Measurements from ENCODE around the gene RNF41. TPM values are rescaled to one million over a fixed set of nuclear protein-coding genes. Genes with fewer than 3 reads are reported as not detected.

Gene RNF41
- total and polyA plus RNA-seq, 2 donors (not counting 1 experiment from before 2014, with no cell fraction given), result 113 to 129 TPM

DNA sequence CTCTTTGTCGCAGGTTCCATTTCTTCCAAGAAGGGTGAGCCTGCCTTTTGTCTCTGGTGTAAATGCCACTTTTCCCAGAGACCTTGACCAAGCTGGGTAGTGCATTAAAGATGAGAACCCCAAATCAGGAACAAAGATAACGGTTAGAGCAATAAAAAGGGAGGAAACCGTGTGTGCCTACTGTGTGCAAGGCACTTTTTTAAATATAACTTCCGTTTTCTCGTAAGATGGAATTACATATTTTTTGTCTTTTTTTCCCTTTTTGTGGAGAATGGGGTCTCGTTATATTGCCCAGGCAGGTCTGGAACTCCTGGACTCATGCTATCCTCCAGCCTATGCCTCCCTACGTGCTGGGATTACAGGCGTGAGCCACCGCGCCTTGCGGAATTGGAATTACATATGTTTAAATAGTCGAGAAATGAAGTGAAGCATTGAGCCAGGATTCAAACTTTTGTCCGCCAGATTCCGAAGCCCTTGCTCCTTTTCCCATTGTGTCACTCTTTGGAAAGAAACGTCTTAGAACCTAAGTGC is 1.9 kb upstream of the RNF41 start:
- Histone ChIP-seq H3K9me3 (ENCODE audit: control extremely low read depth in 1 of 3, control insufficient read depth in 2 of 3, insufficient read depth in 1 of 3, low read length in 2 of 3) (no peaks in the 10 kb centered on the region), H3K4me1 (ENCODE audit: control insufficient read depth in 2 of 2, insufficient read depth in 2 of 2, low read length in 2 of 2) (peaks cover 26 to 48% of the 10 kb centered on the region in 2 donors), H4K20me1 (ENCODE audit: control insufficient read depth, insufficient read depth, low read length, poor library complexity, severe bottlenecking) (peaks cover 8% of the 10 kb centered on the region), H3K27me3 (replicated peaks in 1 of 4; ENCODE audit: control extremely low read depth in 1 of 4, control insufficient read depth in 3 of 4, insufficient read depth in 4 of 4, low read length in 3 of 4) (no peaks in the 10 kb centered on the region), H3K79me2 (ENCODE audit: control insufficient read depth, insufficient read depth, low read length) (peaks cover 39% of the 10 kb centered on the region), H3K4me2 (replicated peaks; ENCODE audit: low read depth, low read length, poor library complexity, severe bottlenecking) (peak overlapping the region; percentile 82), H3K4me3 (ENCODE audit: control extremely low read depth in 1 of 5, extremely low read depth in 1 of 5, insufficient read depth in 1 of 5, low read depth in 2 of 5, low read length in 4 of 5) (peak overlapping the region; percentile 41 to 71 (median 62)), H3K36me3 (replicated peaks in 1 of 2; ENCODE audit: control extremely low read depth in 1 of 2, control insufficient read depth in 1 of 2, extremely low read depth in 1 of 2, insufficient read depth in 2 of 2, low read length in 1 of 2) (no peaks in the 10 kb centered on the region), H3K9ac (ENCODE audit: low read length) (peak overlapping the region; percentile 68), H2AFZ (ENCODE audit: insufficient read depth, low read depth, low read length, poor library complexity, severe bottlenecking) (peak overlapping the region; percentile 90), H3K27ac (ENCODE audit: low read length in 2 of 2) (peak overlapping the region; percentile 53 to 79)
- H3K4me3 Mint-ChIP-seq, result peak overlapping the region; percentile 100
- H3K27ac Mint-ChIP-seq, result peak overlapping the region; percentile 87
- ATAC-seq (ENCODE audit: low read depth), result no peak
- DNase-seq, result no peak
- TF ChIP-seq CTCF (IDR thresholded peaks at IDR 0.05), result no peak
- no peak for TF ChIP-seq EZH2 (IDR thresholded peaks at IDR 0.05; ENCODE audit: borderline replicate concordance, insufficient read depth, low read depth, low read length, poor library complexity, severe bottlenecking)
- WGBS (ENCODE audit: insufficient coverage), result 17% methylated on average over 5 of the region's 15 CpGs
- peaks cover 47% of the 10 kb centered on the region for H3K4me1 Mint-ChIP-seq
- POLR2A ChIA-PET, result interaction anchor here (0.7 to 4.1 kb wide), 4 partner anchors 16 to 226 kb away, joined by 3 to 65 read pairs (median 22); partner anchors contain the start of genes SMARCC2 and ZC3H10
- intact Hi-C loops (cut with micrococcal nuclease), result loop anchor here (1.0 kb wide), 8 partner anchors 17 to 241 kb away; partner anchors contain the start of genes ANKRD52, COQ10A and CS
- no peaks in the 10 kb centered on the region for H3K9me3 Mint-ChIP-seq (ENCODE audit: insufficient read depth)
- no peaks in the 10 kb centered on the region for H3K27me3 Mint-ChIP-seq
- CTCF ChIA-PET, result interaction anchor here (0.6 to 4.6 kb wide), 10 partner anchors 17 to 277 kb away, joined by 3 to 126 read pairs (median 10); partner anchors contain the start of genes ESYT1, SMARCC2 and ZC3H10

DNA sequence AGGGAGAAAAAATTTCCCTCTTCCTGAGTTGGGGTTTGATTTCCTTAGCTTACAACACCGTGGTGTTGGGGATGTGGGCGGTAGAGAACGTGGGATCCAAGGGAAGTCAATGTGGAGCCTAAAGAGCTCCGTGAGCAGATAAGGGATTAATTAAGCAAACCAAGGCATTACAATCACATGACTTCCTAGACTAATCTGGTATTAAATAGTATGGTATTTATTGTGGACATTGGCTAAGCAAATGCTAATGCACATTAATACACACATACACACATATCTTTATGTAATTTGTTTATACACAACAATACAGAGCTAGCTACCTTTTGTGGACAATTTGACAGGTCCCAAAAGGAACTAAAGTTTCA is 791 bp upstream of the RNF41 start:
- Histone ChIP-seq H3K36me3 (replicated peaks in 1 of 2; ENCODE audit: control extremely low read depth in 1 of 2, control insufficient read depth in 1 of 2, extremely low read depth in 1 of 2, insufficient read depth in 2 of 2, low read length in 1 of 2) (no peaks in the 10 kb centered on the region), H3K9me3 (ENCODE audit: control extremely low read depth in 1 of 3, control insufficient read depth in 2 of 3, insufficient read depth in 1 of 3, low read length in 2 of 3) (no peaks in the 10 kb centered on the region), H3K27ac (ENCODE audit: low read length in 2 of 2) (peak overlapping the region; percentile 73 to 99), H3K79me2 (ENCODE audit: control insufficient read depth, insufficient read depth, low read length) (peaks cover 50% of the 10 kb centered on the region), H3K9ac (ENCODE audit: low read length) (peak overlapping the region; percentile 99), H3K4me1 (ENCODE audit: control insufficient read depth in 2 of 2, insufficient read depth in 2 of 2, low read length in 2 of 2) (peaks cover 26 to 48% of the 10 kb centered on the region in 2 donors), H4K20me1 (ENCODE audit: control insufficient read depth, insufficient read depth, low read length, poor library complexity, severe bottlenecking) (peaks cover 16% of the 10 kb centered on the region), H3K27me3 (replicated peaks in 1 of 4; ENCODE audit: control extremely low read depth in 1 of 4, control insufficient read depth in 3 of 4, insufficient read depth in 4 of 4, low read length in 3 of 4) (no peaks in the 10 kb centered on the region), H2AFZ (ENCODE audit: insufficient read depth, low read depth, low read length, poor library complexity, severe bottlenecking) (peak overlapping the region; percentile 83), H3K4me2 (replicated peaks; ENCODE audit: low read depth, low read length, poor library complexity, severe bottlenecking) (peak overlapping the region; percentile 98), H3K4me3 (ENCODE audit: control extremely low read depth in 1 of 5, extremely low read depth in 1 of 5, insufficient read depth in 1 of 5, low read depth in 2 of 5, low read length in 4 of 5) (peak overlapping the region; percentile 56 to 100 (median 99))
- ATAC-seq (ENCODE audit: low read depth) (no peak), DNase-seq (no peak)
- Mint-ChIP-seq H3K4me1 (peaks cover 49% of the 10 kb centered on the region), H3K4me3 (peak overlapping the region; percentile 100), H3K9me3 (ENCODE audit: insufficient read depth) (no peaks in the 10 kb centered on the region), H3K27me3 (no peaks in the 10 kb centered on the region), H3K27ac (peak overlapping the region; percentile 100)
- intact Hi-C loops (cut with micrococcal nuclease), result no loop called here
- CTCF ChIA-PET, result interaction anchor here (0.7 to 4.6 kb wide), 23 partner anchors 9 to 484 kb away, joined by 3 to 126 read pairs (median 6); partner anchors contain the start of genes ANKRD52, COQ10A, ESYT1 and SMARCC2
- no peak for TF ChIP-seq CTCF (IDR thresholded peaks at IDR 0.05)
- POLR2A ChIA-PET, result interaction anchor here (0.6 to 4.1 kb wide), 18 partner anchors 15 to 906 kb away, joined by 3 to 65 read pairs (median 4); partner anchors contain the start of genes ANKRD52, CNPY2, COQ10A and ESYT1
- WGBS (ENCODE audit: insufficient coverage), result no CpG with 5 or more reads among the region's 4 CpGs
